Astrocyte of the hippocampus (primary cell): ENCODE data around the gene ZNF311.

ENCODE experiments used
- DNase-seq: peaks from one replicate; pipeline ENCODE4 v3.0.0; 2011; ENCODE audit warnings: low read depth, low spot score

Gene ZNF311

DNA sequence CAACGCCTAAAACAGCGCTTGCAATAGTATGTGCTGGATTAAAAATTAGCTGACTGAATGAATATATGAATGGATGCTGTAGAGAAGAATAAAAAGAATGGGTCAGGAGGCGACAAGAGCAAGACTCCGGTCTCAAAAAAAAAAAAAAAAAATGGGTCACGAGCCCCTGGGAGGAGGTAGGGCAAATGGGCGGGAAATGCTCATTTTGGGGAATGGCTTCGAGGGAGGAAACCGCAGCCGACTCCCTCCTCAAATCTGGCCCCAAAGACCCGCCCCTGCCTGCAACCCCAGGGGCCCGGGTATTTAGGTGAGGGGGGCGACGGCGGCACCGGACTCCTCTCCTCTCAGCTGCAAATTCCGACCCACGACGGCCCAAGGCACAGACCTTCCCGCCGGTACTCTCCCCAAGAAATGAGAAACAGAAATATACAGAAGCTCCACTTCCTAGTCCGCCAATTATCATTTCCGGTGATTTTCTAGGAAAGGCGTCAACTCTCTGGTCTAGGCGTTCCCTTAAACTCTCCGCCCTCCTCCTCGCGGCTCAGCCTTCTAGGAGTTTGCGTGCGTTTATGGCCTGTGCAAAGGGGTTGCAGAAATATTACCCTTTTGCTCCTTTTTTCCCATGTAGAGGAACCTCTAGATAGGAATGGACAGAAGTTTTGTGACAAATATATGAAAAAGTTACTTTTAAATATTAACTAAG lies at the start of gene ZNF311:
Gene ZNF311 (minus strand): TSS at position 133 of the 703 bp plus-strand sequence. CDS start 1,361 bp downstream, outside the sequence.
- DNase-seq: peak; percentile 76

- DNase-seq: no peak
Measured at GRCh38 chr6:29051680-29052079, 46.6 kb upstream of the ZNF311 start.

DNA sequence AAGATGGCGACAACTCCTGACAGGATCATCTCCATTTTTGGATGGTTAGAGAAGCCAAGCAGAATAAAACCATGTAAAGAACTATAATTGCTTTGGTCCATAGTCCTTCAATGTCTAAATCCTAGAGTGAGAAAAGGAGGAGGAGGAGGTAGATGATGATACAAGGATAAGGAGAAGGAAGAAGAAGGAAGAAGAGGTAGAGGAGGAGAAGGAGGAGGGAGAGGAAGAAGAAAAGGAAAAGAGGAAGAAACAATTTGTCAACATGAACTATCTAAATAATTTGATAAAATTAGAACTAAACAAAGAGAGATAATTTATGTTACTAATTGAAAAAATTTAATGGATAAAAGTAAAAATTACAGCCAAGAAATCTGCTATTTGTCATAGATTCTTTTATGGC lies 40.0 kb upstream of the ZNF311 start, which contains the start of gene OR2W1:
Gene OR2W1 (minus strand): TSS at position 101 of the 400 bp plus-strand sequence. CDS start 0 bp downstream, at position 101.
- DNase-seq: no peak

DNA sequence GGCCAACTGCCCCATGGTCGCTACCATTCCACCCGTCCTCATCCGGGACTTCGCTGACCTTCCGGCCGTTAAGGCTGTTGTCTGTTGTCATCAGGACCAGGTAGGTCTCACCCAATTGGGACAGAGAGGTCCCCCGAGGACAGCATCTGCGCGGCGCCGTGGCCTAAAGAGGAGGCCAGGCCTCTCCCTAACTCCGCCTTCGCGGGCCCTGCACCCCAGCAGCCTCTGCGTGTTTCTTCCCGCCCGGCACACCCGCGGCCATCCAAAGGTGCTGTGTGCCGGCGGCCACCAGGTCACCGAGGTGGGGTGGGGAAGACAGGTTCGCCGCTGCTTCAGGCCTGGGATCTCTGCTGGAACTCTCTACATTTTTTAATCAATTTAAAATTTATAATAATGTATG lies 30.8 kb upstream of the ZNF311 start:
- DNase-seq: no peak

GRCh38 chr6:29028821-29029220 lies 23.7 kb upstream of the ZNF311 start:
- DNase-seq: no peak

DNA sequence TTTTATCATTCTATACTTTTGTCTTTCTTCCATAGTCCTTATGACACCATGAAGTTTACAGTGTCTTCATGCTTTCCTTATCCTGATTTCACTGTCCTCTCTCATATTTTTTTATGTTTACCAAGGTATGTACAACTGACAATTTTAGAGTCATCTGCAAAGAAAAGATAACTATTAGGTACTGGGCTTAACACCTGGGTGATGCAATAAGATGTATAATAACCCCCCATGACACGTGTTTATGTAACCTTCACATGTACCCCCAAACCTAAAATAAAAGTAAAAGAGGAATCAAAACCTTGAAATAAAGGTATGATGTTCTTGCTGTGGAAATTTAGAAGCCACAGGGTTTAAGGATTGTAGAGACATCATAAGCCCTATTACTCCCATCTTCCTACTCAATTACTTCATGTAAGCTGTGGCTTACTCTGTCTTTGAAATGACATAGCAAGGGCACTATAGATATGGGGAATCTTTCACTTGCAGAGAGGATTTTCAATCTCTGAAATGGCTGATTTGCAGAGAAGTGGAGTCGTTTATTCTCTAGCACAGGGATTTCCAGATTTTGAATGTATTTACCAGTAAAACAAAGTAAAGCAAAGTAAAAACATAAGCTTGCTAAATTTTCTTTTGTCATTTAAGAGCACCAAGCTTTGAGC lies 20.9 kb upstream of the ZNF311 start:
- no peak for DNase-seq

- no peak for DNase-seq
Measured at GRCh38 chr6:29021434-29021833, 16.3 kb upstream of the ZNF311 start.

- DNase-seq: no peak
Measured at GRCh38 chr6:29019629-29020028, 14.5 kb upstream of the ZNF311 start.

DNA sequence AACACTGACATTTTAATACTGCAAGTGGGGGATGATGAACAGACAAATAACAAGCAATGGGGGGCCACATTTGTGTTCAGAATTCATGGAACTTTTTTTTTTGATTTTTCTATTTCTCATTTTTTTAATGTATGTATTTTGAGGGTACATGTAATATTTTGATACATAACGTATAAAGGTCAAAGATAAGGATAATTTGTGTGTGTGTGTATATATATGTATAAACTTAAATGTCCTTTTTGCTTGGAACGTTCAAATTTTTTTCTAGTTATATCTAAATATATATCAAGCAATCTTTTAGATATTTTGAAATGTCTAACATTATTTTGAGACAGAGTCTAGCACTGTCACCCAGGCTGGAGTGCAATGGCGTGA lies 12.3 kb upstream of the ZNF311 start:
- no peak for DNase-seq

DNA sequence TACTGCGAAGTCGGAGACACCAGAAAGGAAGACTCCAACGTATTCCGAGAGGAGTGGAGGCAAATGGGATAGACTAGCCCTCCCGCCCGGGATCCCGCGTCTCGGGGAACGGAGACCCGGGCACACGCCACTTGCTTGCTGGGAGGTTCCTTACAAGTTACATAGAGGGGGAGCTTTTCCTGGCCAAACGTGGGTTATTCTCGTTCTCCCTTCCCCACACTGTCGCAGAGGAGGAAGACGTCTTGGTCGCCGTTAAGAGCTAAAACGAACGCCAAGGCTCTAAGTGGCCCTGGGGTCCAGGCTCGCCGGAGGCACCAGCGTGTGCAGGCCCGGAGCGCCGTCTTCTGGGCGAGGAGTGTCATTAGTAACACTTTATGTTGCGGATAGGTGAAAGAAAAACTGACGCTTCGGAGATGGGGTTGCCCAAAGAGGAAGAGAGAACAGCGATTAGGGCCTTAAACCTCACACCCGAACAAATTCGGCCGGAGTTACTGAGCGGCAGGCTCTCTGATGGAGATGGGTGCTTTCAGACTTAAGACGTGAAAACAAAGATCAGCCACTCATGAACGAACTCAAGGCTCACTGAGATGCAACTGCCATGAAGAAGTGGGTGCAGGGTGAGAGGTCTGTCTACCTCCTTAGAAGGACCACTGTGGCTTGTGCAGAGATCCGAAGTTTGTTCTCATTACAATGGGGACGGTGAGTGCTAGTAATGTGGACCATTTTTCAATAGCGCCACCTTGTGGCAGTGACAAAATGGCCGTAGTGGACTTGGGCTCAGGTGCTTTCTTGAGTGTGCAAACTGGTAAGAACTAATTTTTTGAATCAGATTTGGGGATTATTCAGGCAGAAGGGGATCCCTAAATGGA lies 11.7 kb upstream of the ZNF311 start:
- peak; percentile 90 for DNase-seq

DNA sequence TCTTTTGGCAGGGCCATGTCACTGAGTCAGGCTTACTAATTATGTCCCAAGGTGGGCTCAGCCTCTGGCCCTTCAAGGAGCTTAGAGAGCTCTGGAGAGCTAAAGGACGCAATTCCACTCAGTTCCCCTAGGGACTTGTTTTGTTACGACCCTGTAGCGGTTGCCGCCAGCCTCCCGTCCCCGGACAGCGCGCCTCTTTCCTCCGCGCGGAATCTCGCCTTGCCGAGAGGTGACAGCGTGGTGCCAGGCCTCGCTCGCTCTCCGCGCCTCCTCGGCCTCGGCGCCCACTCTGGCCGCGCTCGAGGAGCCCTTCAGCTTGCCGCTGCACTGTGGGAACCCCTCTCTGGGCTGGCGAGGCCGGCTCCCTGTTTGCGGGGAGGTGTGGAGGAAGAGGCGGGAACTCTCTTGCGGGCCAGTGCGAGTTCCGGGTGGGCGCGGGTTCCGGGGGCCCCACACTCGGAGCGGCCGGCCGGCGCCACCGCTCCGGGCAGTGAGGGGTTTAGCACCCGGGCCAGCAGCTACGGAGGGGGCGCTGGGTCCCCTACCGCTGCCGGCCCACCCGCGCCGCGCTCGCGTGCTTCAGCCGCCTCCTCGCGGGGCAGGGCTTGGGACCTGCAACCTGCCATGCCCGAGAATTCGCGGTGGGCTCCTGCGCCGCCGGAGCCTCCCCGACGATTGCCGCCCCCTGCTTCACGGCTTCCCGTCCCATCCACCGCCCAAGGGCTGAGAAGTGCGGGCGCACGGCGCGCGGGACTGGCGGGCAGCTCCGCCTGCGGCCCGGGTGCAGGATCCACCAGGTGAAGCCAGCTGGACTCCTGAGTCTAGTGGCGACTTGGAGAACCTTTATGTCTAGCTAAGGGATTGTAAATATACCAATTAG lies 9.9 kb upstream of the ZNF311 start:
- DNase-seq: peak; percentile 4

GRCh38 chr6:29011276-29011734 lies 6.2 kb upstream of the ZNF311 start:
- peak; percentile 72 for DNase-seq

- DNase-seq: no peak
Measured at GRCh38 chr6:29009358-29009757, 4.2 kb upstream of the ZNF311 start.

- no peak for DNase-seq
Measured at GRCh38 chr6:29008089-29008488, 3.0 kb upstream of the ZNF311 start.

DNA sequence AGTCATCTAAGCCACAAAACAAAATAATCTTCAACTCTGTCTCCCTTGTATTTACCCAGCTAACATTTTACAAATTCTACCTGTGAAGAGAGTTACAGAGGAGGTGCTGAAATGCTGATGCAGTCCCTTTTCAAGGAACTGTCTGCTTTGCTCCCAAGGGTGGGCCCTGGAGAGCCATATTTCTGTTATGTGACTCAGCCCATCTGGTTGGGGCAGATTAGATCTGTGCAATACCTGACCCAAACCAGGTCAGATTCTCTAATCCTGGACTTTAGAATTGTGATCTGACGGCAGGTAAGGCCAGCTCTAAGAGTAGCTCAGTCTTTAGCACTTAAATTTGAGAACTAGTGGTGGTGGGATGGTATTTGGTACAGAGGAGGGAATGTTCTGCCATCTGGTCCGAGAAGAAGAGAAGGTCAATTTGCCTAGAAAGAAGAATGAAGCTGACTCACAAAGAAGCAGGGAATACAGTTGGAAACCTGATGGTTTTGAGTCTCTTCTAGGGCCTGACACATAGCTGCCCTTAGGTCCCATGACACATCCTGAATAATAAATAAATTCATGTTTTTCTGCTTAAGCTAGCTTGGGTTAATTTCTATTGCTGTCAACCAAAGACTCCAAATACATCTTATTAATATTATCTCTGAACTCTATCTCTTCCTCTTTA lies 8.1 kb downstream of the ZNF311 start:
- no peak for DNase-seq

DNA sequence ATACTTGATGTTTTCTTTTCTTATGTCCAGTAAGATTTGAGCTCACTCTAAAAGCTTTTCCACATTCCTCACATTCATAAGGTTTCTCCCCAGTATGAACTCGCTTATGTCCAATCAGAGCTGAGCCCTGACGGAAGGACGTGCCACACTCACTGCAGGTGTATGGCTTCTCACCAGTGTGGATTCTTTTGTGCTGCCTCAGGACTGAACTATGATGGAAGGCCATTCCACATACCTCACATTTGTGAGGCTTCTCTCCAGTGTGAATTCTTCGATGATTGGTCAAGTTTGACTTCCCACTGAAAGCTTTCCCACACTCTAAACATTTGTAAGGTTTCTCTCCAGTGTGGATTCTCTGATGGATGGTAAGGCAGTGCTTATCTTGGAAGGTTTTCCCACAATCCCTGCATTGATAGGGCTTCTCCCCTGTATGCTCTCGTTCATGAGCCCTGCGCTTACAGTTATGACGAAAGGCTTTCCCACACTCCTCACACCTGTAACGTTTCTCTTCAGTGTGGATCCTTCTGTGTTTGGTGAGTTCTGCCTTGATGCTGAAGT lies 9.9 kb downstream of the ZNF311 start:
- no peak for DNase-seq

- peak; percentile 70 for DNase-seq
Measured at GRCh38 chr6:28988536-28989311, 16.4 kb downstream of the ZNF311 start.

GRCh38 chr6:28985462-28986164 lies 19.5 kb downstream of the ZNF311 start:
- peak; percentile 96 for DNase-seq

GRCh38 chr6:28983838-28984237 lies 21.3 kb downstream of the ZNF311 start:
- no peak for DNase-seq
